Ishikawa (cell line): ENCODE measurements around the gene SPATA7.

Experiments
- EGR1 ChIP-seq: IDR thresholded peaks from 2 replicates; pipeline ENCODE4 v1.6.1; 2012
- EP300 ChIP-seq: IDR thresholded peaks from 2 replicates; pipeline ENCODE4 v1.6.1; 2012; ENCODE audit warnings: borderline replicate concordance
- RAD21 ChIP-seq: IDR thresholded peaks from 2 replicates; pipeline ENCODE4 v1.6.1; 2012; ENCODE audit warnings: low read depth
- TAF1 ChIP-seq: IDR thresholded peaks from 2 replicates; pipeline ENCODE4 v1.6.1; 2012; ENCODE audit warnings: low read depth, mild to moderate bottlenecking
- TCF12 ChIP-seq: IDR thresholded peaks from 2 replicates; pipeline ENCODE4 v1.6.1; 2012; ENCODE audit warnings: low read depth
- YY1 ChIP-seq: IDR thresholded peaks from 2 replicates; pipeline ENCODE4 v1.6.1; 2012; ENCODE audit warnings: low read depth
- ZBTB7A ChIP-seq: IDR thresholded peaks from 2 replicates; pipeline ENCODE4 v1.6.1; 2012; ENCODE audit warnings: low read depth
- TF ChIP-seq, protein P1 (sequence below): IDR thresholded peaks from 2 replicates; pipeline ENCODE4 v1.6.1; 2012; ENCODE audit warnings: low read depth, mild to moderate bottlenecking
- TF ChIP-seq, protein P2 (sequence below): IDR thresholded peaks from 2 replicates; pipeline ENCODE4 v1.6.1; 2012

GRCh38 chr14:88439088-88439487 is 53.6 kb downstream of the SPATA7 start:
- TF ChIP-seq EP300 (no peak), YY1 (no peak), ZBTB7A (no peak), EGR1 (no peak), TAF1 (no peak), TCF12 (no peak), RAD21 (no peak)
- TF ChIP-seq, protein P1, sequence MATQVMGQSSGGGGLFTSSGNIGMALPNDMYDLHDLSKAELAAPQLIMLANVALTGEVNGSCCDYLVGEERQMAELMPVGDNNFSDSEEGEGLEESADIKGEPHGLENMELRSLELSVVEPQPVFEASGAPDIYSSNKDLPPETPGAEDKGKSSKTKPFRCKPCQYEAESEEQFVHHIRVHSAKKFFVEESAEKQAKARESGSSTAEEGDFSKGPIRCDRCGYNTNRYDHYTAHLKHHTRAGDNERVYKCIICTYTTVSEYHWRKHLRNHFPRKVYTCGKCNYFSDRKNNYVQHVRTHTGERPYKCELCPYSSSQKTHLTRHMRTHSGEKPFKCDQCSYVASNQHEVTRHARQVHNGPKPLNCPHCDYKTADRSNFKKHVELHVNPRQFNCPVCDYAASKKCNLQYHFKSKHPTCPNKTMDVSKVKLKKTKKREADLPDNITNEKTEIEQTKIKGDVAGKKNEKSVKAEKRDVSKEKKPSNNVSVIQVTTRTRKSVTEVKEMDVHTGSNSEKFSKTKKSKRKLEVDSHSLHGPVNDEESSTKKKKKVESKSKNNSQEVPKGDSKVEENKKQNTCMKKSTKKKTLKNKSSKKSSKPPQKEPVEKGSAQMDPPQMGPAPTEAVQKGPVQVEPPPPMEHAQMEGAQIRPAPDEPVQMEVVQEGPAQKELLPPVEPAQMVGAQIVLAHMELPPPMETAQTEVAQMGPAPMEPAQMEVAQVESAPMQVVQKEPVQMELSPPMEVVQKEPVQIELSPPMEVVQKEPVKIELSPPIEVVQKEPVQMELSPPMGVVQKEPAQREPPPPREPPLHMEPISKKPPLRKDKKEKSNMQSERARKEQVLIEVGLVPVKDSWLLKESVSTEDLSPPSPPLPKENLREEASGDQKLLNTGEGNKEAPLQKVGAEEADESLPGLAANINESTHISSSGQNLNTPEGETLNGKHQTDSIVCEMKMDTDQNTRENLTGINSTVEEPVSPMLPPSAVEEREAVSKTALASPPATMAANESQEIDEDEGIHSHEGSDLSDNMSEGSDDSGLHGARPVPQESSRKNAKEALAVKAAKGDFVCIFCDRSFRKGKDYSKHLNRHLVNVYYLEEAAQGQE = no peak
- TF ChIP-seq, protein P2, sequence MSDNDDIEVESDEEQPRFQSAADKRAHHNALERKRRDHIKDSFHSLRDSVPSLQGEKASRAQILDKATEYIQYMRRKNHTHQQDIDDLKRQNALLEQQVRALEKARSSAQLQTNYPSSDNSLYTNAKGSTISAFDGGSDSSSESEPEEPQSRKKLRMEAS = no peak
